HT-29 (cell line): Measurements from ENCODE around the gene GTPBP3. TPM values are rescaled to one million over a fixed set of nuclear protein-coding genes. Genes with fewer than 3 reads are reported as not detected.
A peak's percentile ranks its signal among the peaks of the same experiment; 100 is the strongest.

ENCODE experiments used
- DNase-seq: peaks from one replicate; pipeline ENCODE4 v3.0.0-alpha.2; 2015; ENCODE audit warnings: low spot score
- total RNA-seq: library from RNA; depleted of rRNA; stranded (reverse); fragments of >200 nt; shearing (Covaris generic); gene quantifications from 2 replicates; pipeline ENCODE4 v1.2.3, GENCODE V29; 2014

GTPBP3 gene
- total RNA-seq, 1 experiment from 2014 or later: 64.4 TPM

DNA sequence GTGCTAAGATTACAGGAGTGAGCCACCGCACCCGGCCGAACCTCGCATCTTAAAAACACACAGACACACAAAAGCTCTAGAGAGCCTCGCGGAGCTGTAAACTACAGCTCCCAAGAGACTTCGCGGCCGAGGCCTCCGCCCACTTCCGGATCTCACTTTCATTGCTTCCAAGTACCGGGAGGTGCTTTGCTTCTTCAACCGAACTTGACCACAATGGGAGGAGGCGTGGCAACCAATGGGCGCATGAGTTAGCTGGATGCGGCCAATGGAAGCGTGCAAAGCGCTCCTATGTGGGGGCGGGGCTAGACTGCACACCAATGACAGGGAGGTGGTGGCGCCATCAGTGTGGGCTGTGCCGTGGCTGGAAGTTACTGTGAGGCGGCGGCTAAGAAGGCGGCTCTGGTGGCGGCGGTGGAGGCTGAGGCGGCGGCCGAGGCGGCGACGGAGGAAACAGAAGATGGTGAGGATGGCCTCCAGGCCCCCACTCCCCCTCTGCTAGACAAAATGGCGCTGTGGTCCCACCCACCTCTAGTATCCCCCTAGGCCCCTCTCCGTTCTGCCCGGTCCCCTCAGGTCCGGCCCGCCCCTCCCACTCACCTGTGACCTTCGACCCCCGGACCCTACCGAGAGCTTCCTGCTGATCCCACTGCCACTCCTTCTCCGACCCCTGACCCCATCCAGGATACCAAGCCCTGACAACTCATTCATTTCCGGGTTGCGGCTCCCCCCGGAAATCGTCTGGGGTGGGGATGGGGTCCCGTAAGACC, 28.0 kb upstream of the GTPBP3 start, which contains the start of gene DDA1:
TSS of gene DDA1 (plus strand) at position 366 of the 767 bp plus-strand sequence. CDS start at position 458, 92 bp downstream.
- DNase-seq: peak; percentile 98

DNA sequence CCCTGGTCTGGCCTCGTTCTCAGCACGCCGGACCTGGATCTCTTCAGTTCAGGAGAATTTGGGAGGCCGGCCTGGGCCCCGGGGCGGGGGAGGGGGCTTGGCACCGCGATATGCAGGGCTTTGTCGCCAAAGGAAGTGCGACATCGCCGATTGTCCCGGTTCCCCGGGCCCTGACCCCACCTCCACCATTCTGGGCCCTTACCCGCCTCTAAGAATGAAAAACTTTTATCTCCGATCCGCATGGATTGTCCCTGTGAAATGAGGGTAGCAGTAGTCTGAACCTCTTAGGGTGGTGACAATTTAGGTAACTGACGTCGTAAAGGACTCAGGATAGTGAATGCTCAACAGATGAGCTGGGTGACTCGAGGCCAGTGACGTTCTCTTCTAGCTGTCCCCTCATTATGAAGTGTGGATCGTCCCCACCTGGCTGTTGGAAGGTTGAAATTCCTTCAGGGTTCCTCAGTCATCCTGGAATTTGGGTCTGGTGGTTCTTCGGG, 27.3 kb upstream of the GTPBP3 start:
- DNase-seq: no peak

DNA sequence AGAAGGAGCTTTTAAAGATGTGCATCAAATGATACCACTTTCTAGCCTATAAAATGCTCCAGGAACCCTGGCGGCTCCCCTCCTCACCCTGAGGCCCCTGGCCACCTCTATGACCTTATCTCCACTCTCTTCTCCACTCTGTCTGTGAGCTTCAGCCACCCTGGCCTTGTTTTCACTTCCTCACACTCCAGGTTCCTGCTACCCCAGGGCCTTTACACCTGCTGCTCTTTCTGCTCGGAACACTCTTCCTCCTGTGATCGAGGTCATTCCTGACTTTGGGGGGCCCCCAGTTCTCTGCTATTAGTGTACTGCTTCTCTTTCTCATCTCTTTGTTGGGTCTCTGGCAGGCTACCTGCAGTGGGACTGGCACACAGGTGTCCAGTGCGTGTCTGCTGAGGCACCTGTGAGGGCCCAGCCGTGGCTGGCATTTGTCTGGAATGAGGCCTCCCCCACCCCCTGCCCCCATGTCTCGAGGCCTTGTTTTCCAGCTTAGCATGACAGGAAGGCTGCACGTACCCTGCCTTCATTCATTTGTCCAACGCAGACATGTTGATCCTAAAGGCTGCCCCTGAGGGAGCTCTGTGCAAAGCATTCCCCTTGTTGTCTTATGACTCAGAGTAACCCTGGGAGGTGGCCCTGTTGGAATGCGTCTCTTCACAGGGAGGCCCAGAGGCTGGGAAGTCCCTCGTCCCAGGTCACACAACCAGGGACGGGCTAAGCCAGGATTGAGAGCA, 25.7 kb upstream of the GTPBP3 start:
- DNase-seq: no peak

DNA sequence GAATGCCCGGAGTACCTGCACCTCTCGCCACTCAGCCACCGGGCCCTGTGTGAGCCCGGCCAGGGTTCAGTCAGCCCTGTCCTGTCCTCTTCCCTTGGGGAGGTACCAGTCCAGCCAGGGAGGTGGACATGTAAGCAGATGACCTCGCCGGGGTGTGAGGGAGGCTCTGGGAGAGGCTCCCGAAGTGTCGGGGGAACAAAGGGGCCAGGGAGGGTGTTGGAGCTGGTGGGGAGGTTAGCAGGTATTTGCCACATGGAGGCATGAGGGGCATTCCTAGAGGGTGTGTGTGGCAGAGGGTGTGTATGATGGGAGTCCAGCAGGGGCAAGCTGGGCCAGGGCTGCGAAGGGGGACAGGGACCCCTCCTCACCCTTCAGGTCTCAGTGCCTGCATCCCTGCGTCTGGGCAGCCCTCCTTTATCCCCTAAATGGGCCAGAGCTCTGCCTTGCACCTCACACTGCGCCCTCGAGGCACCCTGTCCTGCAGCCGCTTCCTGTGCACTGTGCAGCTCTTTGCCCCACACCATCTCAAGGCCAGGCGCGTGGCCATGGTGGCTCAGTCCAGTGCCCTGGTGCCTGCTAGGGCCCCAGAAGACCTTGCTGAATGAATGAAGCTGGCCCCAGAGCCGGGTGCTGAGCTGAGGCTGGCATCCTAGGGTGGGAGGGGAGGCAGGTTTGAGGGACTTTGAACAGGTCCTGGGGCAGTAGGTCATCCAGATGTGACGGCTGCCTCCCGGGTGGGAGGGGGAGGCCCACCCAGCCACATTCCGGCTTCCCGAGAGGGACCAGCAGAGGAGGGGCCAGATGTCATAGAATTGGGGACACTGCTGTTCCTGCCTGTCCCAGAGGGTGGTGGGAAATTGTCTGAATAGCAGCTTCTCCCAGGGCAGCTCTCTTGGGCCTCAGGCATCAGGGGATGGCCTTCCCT, 24.9 kb upstream of the GTPBP3 start:
- DNase-seq: no peak

DNA sequence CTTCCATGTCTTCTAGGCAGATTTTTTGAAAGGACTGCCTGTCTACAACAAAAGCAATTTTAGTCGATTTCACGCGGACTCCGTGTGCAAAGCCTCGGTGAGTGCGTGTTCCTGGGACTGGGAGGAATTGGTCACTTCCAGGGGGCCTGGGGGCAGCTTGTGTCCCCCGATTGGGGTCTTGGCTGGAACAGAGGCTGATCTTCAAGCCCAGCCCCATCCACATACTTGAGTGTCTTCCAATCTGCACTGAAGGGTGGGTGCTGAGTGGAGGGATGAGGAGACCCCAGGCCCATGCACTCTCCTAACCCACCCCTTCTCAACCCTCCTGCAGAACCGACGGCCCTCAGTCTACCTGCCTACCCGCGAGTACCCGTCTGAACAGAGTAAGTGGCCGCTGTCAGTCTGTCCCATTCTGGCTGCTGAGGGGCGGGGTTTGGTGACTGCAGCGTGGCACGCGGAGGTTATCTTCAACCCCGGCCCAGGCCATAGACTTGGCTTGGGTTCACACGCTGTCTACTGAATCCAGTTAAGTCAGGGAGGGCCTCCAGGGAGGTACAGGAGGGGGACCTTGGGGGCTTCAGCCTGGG, 23.3 kb upstream of the GTPBP3 start:
- DNase-seq: no peak

DNA sequence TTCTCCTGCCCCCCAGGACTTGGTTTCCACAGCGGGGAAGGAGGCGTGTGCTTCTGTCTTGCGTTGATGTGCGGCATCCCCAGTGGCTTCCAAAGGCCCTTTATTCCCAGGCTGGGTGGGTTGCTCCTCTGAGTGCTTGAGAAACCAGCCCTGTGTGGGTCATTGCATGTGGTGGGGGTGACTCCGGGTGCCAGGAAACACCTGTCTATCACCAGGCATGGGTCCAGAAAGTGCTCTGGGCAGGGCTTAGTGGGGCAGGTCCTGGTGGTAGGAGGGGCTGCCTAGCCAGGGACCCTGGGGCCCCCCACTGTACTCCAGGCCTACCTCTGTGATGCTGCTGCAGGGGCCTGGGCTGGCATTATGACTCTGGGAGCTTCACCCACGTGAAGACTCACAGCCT, 18.4 kb upstream of the GTPBP3 start:
- no peak for DNase-seq

DNA sequence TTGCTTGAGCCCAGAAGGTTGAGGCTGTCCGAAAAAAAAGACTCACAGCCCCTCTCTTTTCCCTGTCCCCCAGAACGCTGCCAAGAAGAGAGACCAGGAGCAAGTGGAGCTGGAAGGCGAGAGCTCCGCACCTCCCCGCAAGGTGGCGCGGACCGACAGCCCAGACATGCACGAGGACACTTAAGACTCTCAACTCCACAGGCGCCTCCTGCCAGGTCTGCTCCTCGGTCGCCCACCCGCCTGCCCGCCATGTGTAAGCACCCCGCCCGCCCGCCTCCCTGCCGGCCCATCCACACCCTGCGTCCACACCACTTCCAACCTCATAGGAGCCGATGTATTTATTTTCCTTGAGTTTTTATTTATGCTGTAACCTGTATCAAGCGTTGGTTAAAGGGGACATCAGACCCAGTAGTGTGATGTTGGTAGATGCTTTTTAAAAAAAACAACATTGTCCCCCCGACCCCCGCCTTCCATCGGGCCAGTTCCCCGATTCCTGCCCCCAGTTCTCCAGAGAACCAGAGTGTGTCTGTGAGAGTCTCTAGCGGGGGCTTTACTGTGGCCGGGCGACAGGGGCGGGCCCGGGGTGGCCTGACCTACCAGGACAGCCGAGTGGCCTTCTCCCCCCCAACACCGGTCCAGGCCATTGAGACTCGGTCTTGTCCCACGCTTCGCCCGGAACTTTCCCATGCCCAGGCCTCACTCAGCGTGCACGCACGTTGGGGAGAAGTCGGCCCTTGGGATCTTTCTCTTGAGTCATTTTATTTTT, 17.7 kb upstream of the GTPBP3 start:
- DNase-seq: no peak

DNA sequence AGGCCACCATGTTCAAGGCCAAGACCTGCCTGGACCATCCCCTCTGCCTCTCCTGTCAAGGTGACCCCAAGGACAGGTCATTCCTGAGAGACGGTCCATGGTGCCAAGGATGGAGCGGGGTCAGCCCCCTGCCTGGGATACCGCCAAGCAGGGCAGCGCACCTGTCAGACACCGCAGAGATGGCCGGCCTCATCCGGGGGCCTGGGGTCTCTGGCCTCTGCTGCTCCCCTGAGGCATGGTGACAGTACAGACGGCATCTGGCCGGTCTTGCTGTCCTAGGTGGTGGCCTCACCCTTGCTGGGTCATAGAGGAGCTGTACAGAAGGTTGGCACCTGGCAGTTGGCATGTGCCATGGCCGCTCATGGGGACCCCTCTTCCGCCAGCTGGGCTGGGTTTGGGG, 16.9 kb upstream of the GTPBP3 start:
- no peak for DNase-seq

DNA sequence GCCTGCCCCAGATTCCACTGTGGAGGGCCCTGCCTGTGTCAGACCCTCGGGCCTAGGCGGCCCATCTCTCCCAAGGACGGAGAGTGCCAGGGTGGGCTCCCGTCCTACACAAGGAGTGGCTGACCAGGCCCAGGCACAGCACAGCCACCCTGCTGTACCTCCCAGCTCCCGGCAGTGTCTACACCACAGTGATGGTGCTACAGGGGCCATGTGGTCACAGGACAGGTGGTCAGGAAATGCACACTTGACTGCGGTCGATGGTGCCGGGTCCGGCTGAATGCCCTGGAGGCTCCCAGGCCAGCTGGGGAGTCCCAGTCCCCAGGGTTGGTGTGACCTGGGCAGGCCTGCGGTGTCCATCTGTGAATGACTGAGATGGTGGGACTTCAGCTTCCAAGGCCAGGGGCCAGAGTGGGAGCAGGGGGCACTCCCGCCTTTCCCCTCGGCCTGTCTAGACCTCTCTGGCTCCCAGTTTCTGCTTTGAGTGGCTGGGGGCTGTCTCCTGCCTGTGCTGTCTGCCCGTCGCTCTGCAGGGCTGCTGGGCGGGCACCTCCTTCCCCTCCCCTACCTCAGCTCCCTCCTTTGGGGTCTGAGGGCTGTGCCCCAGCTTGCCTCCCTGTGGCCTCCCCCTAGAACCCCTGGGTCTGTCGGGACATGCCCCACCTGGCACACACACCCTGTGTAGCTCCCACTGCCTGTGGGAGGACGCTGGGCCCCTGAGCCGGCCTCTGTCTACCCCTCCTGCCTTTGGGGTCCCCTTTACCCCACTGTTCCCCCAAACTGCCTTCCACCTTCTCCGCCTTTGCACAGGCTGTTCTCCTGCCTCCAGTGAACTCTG, 15.5 kb upstream of the GTPBP3 start:
- DNase-seq: no peak

DNA sequence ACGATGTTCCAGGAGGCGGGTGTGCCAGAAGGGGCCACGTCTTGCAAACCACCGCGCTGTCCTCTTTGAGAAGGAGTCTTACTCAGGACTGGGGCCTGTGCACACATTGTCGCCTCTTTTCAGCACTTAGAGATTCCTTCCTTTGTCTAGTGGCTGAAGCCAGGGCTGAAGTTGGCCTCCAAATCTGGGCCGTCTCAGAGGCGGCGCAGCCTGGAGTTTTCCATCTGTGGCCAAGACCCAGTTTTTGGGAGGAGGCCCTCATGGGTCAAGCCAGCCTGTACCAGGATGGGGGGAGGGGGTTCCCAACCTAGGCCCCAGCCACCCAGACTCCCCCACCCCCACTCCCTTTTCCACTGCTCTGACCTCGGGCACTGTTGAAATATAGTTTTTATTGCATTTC, 14.5 kb upstream of the GTPBP3 start:
- DNase-seq: no peak

DNA sequence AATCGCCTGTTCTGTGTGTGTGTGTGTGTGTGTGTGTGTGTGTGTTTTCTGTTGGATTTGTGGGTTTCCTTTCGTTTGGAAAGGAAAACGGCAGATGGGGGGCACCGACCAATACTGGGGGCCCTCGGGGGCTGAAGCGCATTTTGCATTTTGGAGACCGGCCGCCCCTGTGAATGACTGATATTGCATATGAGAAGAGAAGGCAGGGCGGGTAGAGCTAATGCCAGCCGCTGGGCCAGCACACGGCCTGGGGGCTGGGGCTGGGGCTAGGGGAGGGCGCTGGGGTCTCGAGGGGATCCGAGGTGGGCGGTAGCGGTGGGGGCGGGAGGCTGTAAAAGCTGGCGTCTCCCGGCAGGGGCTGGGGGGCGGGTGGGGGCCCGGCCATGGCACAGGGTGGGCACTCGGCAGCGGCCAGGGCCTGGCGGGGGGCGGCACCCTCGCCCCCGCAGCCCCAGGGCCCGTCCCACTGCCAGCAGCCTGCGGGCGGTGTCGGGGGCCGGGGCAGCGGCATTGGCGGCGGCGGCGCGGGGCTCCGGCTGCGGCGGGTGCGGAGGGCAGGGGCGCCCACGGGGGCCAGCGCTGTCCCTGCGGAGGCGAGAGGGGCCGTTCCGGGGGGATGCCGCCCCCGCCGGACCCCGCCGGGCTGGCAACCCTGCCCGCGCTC, 13.9 kb upstream of the GTPBP3 start:
- DNase-seq: no peak

DNA sequence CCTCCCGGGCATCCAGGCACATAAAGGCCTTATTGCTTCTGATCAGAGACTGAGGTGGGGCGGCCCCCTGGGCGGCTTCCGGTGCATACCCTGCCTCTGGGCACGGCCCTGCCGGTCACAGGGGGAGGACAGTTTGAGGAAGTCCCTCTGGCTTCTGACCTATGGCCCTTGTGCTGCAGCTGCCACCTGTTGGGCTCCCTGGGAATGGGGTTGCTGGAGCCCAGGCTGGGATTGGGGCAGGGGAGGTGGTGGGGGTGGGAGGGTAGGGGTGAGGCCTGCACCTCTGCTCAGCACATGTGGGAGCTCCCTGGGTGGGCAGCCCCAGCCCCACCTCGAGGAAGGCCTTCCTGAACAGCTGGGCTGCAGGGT, 13.4 kb upstream of the GTPBP3 start:
- no peak for DNase-seq

DNA sequence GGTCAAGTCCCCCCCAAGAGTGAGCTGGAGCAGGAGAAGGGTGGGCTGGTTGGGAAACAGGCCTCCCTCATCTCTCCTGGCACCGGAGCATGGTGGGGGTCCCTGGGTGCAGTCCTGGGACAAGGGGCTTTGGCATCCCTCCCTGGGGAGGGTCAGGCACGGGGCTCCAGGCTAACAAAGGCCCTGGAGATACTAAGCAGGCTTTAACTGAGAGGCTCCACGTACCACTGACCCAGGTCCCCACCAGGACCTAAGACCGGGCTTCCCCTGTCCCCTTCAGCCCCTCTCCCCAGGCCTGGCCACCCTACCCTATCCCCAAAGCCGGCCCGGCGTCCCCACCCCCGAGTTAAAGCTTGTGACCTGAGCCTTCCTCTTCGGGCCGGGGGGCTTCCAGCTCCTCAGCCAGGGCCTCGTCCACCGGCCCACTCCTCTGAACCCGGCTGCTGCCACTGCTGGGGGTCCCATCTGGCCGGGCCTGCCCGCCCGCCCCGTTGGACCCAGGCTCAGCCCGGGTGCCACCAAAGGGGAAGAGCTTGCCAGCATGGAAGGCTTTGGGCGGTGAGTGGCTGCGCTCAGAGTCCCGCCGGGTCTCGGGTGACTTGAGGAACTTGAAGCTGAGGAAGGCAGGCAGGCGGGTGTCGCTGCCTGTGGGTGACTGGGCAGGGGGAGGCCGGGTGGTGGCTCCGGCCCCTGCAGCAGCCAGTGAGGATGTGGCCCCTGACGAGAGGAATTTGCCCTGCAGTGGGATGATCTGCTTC, 12.8 kb upstream of the GTPBP3 start:
- DNase-seq: no peak

DNA sequence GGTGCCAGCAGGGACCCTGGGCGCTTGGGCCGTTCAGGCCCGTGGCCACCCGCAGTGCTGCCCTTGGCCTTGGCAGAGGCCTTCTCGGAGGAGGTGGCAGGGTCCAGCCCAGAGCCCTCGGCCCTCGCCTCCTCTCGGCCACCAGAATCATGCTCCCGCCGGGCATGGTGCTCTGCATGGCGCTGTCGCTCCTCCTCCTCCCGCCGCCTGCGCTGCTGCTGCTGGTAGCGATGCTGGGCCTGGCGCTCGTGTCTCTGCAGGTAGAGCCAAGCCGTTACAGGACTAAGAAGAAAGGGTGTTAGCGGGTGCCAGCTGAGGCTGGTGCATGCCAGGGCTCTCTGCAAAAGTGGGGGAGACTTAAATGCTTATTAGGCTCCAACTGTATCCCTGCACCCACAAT, 12.2 kb upstream of the GTPBP3 start:
- DNase-seq: no peak

DNA sequence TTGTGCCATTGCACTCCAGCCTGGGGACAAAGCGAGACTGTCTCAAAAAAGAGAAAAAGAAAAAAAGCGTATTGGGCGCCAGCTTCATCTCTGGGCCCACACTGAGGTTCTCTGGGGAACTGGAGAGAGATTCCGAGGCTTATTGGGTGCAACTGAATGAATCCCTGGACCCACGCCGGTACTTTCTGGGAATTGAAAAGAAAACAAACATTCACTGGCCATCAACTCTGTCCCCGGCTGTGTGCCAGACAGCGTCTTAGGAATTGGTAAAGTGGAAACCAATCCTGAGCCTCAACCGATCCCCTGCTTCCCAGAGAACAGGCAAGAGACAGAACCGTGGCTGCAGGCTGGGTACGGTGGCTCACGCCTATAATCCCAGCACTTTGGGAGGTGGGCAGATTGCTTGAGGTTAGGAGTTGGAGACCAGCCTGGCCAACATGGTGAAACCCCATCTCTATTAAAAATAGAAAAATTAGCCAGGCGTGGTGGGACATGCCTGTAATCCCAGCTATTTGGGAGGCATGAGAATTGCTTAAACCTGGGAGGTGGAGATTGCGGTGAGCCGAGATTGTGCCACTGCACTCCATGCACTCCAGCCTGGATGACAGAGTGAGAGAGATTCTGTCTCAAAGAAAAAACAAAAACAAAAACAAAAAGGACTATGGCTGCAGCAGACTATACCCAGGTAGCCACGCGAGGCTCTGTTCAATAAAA, 11.3 kb upstream of the GTPBP3 start:
- no peak for DNase-seq

DNA sequence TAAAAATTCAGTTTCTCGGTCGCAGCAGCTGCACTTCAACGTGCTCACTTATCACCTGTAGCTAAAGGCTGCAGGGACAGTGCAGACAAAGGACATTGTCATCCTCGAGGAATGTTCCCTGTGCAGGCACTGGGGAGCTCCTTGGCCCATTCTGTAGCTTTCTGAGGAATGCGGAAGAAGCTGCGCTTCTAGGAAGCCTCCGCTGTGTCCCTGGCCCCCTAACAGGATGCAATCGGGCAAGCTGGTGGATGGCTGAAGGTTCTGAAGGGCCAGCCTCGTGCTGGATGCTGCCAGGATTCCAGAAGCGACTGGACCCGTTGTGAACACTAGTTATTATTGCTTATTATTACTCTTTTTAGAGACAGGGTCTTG, 10.8 kb upstream of the GTPBP3 start:
- no peak for DNase-seq

DNA sequence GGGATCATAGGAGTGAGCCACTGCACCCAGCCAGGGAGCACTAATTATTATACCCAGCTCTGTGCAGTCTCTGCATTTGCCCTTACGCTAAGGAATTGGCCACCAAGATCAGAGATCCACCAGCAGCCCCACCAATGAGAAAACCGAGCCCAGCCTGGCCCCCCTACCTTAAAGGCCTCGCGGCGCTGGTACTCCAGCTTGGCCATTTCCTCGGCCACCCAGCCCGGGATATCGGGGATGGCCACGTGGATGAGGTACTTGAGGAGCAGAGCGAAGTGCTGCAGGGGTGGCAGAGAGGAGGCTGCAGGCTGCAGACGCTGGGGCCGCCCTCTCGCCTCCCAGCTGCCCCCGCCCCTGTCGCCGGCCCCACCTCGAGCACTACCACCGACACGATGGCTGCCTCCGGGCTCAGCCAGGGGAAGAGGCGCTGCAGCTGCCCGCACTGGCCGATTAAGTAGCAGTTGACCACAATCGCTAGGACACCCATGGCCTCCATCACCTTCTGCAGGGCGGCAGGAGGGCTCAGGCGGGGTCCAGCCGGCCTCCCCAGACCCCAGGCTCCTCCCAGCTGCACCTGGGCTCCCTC, 10.2 kb upstream of the GTPBP3 start:
- no peak for DNase-seq
